SK-N-SH treated with all-trans-retinoic acid at 6 μM for 48 hours (cell line): ENCODE results near the gene MYH15.
A peak's percentile ranks its signal among the peaks of the same experiment; 100 is the strongest.

ENCODE experiments used
- ATAC-seq: fragments of 200-7000 bp; cut with Tn5 transposase; 3 replicates; pipeline ENCODE4 v1.9.1; 2020; ENCODE audit warnings: mild to moderate bottlenecking, moderate library complexity
- ARNTL ChIP-seq: fragments of 450-650 bp; formaldehyde crosslinking; IDR thresholded peaks from 2 replicates; pipeline ENCODE4 v1.5.0; 2020; ENCODE audit warnings: low read depth, mild to moderate bottlenecking, moderate library complexity, borderline replicate concordance
- BACH2 ChIP-seq: fragments of 250-450 bp; sonication (Bioruptor Pico); IDR thresholded peaks from 2 replicates; pipeline ENCODE4 v1.9.0; 2021; ENCODE audit warnings: mild to moderate bottlenecking, borderline replicate concordance
- CREB5 ChIP-seq: fragments of 250-450 bp; sonication (Bioruptor Pico); IDR thresholded peaks from 2 replicates; pipeline ENCODE4 v1.5.1; 2020; ENCODE audit warnings: low read depth, mild to moderate bottlenecking, moderate library complexity
- CSDC2 ChIP-seq: fragments of 250-450 bp; sonication (Bioruptor Pico); IDR thresholded peaks from 2 replicates; pipeline ENCODE4 v1.5.0; 2020; ENCODE audit warnings: mild to moderate bottlenecking, moderate library complexity
- CSRNP3 ChIP-seq: fragments of 250-450 bp; sonication (Bioruptor Pico); IDR thresholded peaks from 2 replicates; pipeline ENCODE4 v1.5.1; 2021; ENCODE audit warnings: mild to moderate bottlenecking, moderate library complexity
- ESRRG ChIP-seq: fragments of 250-450 bp; sonication (Bioruptor Pico); IDR thresholded peaks from 2 replicates; pipeline ENCODE4 v1.6.1; 2021; ENCODE audit warnings: mild to moderate bottlenecking
- GLIS3 ChIP-seq: fragments of 250-450 bp; sonication (Bioruptor Pico); IDR thresholded peaks from 2 replicates; pipeline ENCODE4 v1.5.0; 2020; ENCODE audit warnings: mild to moderate bottlenecking, moderate library complexity
- ISL1 ChIP-seq: fragments of 250-450 bp; sonication (Bioruptor Pico); IDR thresholded peaks from 2 replicates; pipeline ENCODE4 v2.1.2; 2022; ENCODE audit warnings: mild to moderate bottlenecking, moderate library complexity
- PPARA ChIP-seq: fragments of 250-450 bp; sonication (Bioruptor Pico); IDR thresholded peaks from 2 replicates; pipeline ENCODE4 v1.5.0; 2020; ENCODE audit warnings: mild to moderate bottlenecking, borderline replicate concordance
- RARB ChIP-seq: fragments of 250-450 bp; sonication (Bioruptor Pico); IDR thresholded peaks from 2 replicates; pipeline ENCODE4 v1.8.0; 2021; ENCODE audit warnings: mild to moderate bottlenecking, moderate library complexity
- TCF4 ChIP-seq: fragments of 250-450 bp; sonication (Bioruptor Pico); IDR thresholded peaks from 2 replicates; pipeline ENCODE4 v1.8.0; 2021; ENCODE audit warnings: mild to moderate bottlenecking, moderate library complexity, borderline replicate concordance
- TSHZ2 ChIP-seq: fragments of 250-450 bp; sonication (Bioruptor Pico); IDR thresholded peaks from 2 replicates; pipeline ENCODE4 v1.5.0; 2020; ENCODE audit warnings: mild to moderate bottlenecking, moderate library complexity
- ZC3H10 ChIP-seq: fragments of 250-450 bp; sonication (Bioruptor Pico); IDR thresholded peaks from 2 replicates; pipeline ENCODE4 v1.5.1; 2021; ENCODE audit warnings: mild to moderate bottlenecking, moderate library complexity
- ZFP30 ChIP-seq: fragments of 450-650 bp; formaldehyde crosslinking; IDR thresholded peaks from 2 replicates; pipeline ENCODE4 v1.5.0; 2022; ENCODE audit warnings: mild to moderate bottlenecking, moderate library complexity
- ZNF70 ChIP-seq: fragments of 450-650 bp; formaldehyde crosslinking; IDR thresholded peaks from 2 replicates; pipeline ENCODE4 v1.5.0; 2020; ENCODE audit warnings: mild to moderate bottlenecking, moderate library complexity

Gene MYH15

GRCh38 chr3:108396336-108396735, 114.1 kb downstream of the MYH15 start:
- TF ChIP-seq CREB5 (CRISPR knock-in tag), result no peak
- TF ChIP-seq BACH2 (CRISPR knock-in tag), result no peak
- no peak for TF ChIP-seq TSHZ2 (CRISPR knock-in tag)
- no peak for TF ChIP-seq ESRRG (CRISPR knock-in tag)
- TF ChIP-seq ARNTL (CRISPR knock-in tag), result no peak
- no peak for TF ChIP-seq RARB (CRISPR knock-in tag)
- TF ChIP-seq ZNF70, result no peak
- TF ChIP-seq PPARA (CRISPR knock-in tag), result no peak
- no peak for ATAC-seq

- TF ChIP-seq CSRNP3 (no peak), GLIS3 (CRISPR knock-in tag) (no peak), ZFP30 (CRISPR knock-in tag) (no peak), ZC3H10 (CRISPR knock-in tag) (no peak)
- no peak for ATAC-seq
Measured at GRCh38 chr3:108394563-108394962, 115.8 kb downstream of the MYH15 start.

GRCh38 chr3:108394016-108394415, 116.4 kb downstream of the MYH15 start:
- ATAC-seq, result no peak
- no peak for TF ChIP-seq ZNF70

- ATAC-seq, result no peak
- no peak for TF ChIP-seq ZC3H10 (CRISPR knock-in tag)
- no peak for TF ChIP-seq GLIS3 (CRISPR knock-in tag)
- no peak for TF ChIP-seq CSRNP3
- no peak for TF ChIP-seq ZFP30 (CRISPR knock-in tag)
- no peak for TF ChIP-seq BACH2 (CRISPR knock-in tag)
- TF ChIP-seq TCF4 (CRISPR knock-in tag), result no peak
- TF ChIP-seq ISL1 (CRISPR knock-in tag), result no peak
- TF ChIP-seq ZNF70, result no peak
- TF ChIP-seq CSDC2, result no peak
- TF ChIP-seq PPARA (CRISPR knock-in tag), result no peak
Measured at GRCh38 chr3:108393128-108393900, 117.1 kb downstream of the MYH15 start.

GRCh38 chr3:108391917-108392593, 118.3 kb downstream of the MYH15 start:
- TF ChIP-seq ISL1 (CRISPR knock-in tag) (peak; percentile 67), CSRNP3 (no peak)

More at GRCh38 chr3:108391917-108392593, 118.3 kb downstream of the MYH15 start:
- ATAC-seq, result no peak; the same call in 2 of the 3 replicates
